Measurements from ENCODE around the gene PTGFRN.

DNA sequence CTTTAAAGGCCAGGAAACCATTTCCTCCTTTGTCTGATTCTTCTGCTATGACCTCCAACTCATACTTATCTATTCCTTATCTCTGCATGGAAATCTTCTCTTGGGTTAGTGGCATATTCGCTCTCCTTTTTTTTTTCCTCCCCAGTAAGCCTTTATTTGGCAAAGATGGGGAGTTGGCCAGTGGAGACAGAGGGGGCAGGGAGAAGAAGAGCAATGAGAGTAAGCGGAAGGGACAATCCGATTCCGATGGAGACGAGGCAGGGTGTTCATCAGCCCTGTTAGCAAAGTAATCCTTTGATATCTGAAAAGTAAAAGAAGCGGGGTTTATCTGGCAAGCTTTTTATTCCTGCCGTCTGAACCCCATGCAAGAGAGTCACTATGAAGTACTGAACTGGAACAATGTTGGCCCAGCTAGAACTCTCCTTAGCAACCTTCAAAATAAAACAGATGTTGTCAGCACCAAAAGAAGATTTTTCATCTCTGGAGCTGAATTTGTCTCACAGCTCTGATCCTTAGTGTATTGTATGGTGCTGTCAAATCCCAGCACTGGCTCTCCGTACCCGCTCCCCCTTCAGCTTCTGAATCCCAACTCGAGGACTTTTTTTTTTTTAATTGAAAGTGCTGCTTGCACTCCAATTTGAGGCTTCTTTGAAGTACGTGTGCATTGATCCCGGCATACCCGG is 40.9 kb downstream of the PTGFRN start:
- no peak for TF ChIP-seq YY1 (IDR thresholded peaks at IDR 0.05; ENCODE audit: insufficient read depth, insufficient read length)
- TF ChIP-seq ZNF274 (IDR thresholded peaks at IDR 0.05; ENCODE audit: low read depth, low read length), result no peak
